B cell (primary cell): ENCODE results near the gene CD180.

Experiments
- EZH2 ChIP-seq: IDR thresholded peaks from 2 replicates; pipeline ENCODE4 v1.6.1; 2012; ENCODE audit warnings: borderline replicate concordance, low read depth, mild to moderate bottlenecking, moderate library complexity, low read length; ENCODE audit not compliant: insufficient read depth, poor library complexity, severe bottlenecking
- TF ChIP-seq, protein P1 (sequence below): fragments of 200-600 bp; IDR thresholded peaks from one replicate; pipeline ENCODE4 v1.8.0; 2022; ENCODE audit warnings: antibody characterized with exemption, mild to moderate bottlenecking

DNA sequence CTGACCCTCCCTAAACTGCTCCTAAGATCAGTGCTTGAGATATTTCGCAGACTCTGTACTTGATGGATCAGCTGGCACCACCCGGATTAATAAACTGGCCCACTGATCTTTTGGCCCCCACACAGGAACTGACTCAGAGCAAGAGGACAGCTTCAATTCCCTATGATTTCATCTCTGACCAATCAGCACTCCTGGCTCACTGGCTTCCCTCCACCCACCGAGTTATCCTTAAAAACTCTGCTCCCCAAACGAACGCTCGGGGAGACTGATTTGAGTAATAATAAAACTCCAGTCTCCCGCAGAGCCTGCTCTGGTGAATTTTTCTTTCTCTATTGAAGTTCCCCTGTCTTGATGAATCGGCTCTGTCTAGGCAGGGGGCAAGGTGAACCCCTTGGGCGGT is 36.5 kb upstream of the CD180 start:
- TF ChIP-seq, protein P1, sequence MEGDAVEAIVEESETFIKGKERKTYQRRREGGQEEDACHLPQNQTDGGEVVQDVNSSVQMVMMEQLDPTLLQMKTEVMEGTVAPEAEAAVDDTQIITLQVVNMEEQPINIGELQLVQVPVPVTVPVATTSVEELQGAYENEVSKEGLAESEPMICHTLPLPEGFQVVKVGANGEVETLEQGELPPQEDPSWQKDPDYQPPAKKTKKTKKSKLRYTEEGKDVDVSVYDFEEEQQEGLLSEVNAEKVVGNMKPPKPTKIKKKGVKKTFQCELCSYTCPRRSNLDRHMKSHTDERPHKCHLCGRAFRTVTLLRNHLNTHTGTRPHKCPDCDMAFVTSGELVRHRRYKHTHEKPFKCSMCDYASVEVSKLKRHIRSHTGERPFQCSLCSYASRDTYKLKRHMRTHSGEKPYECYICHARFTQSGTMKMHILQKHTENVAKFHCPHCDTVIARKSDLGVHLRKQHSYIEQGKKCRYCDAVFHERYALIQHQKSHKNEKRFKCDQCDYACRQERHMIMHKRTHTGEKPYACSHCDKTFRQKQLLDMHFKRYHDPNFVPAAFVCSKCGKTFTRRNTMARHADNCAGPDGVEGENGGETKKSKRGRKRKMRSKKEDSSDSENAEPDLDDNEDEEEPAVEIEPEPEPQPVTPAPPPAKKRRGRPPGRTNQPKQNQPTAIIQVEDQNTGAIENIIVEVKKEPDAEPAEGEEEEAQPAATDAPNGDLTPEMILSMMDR, result no peak
- no peak for TF ChIP-seq EZH2
